T-helper 22 cell (primary cell): ENCODE data around the gene PRTFDC1.
"Not testable (repeated sequence)": the region's sequence is repeated elsewhere in the genome, so short reads cannot be mapped to it uniquely, and the experiment has no call there.

Experiments
- DNase-seq: peaks from one replicate; pipeline ENCODE4 v3.0.0-alpha.2; 2020; ENCODE audit warnings: low read depth

PRTFDC1 gene

DNA sequence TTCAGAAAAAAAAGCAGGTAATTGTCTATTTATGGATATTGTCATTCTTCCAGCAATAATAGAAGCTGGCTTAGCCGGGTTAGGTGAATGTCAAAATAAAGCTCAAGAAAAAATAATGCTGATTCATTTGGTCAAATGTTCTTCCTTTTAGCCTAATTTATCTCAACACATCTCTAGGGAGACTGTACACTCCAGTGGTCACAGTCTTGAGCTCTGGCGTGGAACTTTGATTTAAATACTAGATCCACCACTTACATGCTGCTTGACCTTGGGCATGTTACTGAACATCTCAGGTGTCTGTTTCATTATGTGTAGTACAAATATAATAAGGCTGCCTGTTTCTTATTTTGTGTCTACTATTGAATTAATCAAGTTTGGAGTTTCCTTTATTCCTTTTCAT is 22.0 kb downstream of the PRTFDC1 start:
- no peak for DNase-seq

DNA sequence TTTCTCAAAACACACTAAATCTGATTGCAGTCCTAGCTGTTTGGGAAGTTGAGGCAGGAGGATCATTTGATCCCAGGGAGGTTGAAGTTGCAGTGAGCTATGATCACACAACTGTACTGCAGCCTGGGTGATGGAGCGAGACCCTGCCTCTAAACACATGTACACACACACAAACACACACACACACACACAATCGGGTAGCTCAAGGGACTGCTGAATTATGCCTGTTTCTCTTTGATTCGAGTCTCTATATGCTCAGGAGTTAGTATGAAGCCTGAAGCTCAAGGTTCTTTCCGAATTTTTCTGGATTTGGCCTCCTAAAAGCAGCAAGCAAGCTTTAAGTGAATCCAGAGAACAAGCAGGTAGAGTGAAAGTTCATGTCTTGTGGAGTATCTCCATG is 22.5 kb downstream of the PRTFDC1 start:
- DNase-seq = no peak

DNA sequence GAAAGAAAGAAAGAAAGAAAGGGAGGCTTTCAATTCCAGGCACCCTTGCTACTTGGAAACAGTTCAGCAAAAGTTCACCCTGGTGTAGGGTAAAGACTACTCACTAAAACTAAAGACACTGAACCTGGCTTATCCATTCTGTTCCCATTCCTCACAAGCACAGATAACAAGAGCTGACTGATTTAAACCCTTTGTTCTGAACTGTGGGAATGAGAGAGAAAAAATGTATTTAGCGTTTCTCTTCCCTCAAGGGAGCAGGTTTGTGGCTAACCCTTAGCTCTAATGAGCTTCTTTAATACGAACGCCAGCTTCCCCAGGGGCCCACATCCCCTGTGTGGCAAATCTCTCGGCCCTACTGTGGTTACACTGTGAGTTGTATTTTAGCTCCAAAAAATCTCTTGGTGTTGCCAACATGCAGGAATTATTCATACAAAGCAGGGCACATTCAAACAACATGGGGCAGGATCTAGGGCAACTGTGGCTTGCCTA is 23.3 kb downstream of the PRTFDC1 start:
- no peak for DNase-seq

DNA sequence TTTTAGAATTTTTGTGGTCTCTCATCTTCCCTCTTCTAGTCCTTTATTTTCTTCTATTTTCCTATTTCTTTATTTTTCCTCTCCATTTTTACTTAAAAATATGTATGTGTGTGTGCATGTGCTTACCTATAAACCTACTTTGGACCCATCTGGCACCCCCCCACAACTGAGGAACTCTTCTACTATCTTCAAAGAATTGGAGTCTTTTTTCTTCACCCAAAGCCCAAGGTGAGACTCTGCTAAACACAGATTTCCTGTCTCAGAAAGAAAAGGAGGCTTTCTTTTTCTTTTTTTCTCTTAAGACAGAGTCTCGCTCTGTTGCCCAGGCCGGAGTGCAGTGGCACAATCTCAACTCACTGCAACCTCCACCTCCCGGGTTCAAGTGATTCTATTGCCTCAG is 24.2 kb downstream of the PRTFDC1 start:
- DNase-seq = no peak

DNA sequence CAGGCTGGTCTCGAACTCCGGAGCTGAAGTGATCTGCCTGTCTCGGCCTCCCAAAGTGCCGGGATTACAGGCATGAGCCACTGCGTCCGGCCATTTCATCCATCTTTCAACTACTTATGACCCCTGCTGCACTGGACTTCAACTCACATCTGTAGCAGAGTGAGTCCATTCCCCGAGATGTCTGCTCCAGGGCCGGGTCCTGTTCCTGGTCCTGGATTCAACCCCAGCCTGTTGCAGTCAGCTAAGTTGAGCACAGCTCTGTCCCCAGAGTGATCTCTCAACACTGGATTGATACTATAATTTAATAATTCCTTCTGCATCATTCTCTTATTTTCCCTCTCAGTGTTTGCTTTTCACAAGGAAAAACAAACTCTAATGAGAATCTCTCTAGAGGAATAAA is 25.8 kb downstream of the PRTFDC1 start:
- DNase-seq = no peak

DNA sequence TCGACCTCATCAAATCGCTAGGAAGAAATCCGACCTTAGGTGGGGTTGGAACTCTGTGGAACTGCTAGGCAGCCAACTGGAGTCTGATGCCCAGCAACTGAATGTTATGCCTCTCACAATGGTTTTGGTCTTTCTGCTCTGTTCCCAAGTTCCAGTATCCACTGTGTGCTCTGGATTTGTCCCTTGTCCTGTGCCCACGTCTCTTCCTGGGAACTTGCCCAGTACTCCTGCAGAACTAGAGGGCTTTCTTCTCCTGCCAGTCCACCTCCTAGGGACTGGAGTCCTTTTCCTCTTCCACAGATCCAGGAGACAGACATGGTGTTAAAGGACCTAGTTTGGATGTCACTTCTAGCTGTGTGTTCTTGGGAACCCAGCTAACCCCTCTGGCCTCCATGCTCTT is 26.6 kb downstream of the PRTFDC1 start:
- DNase-seq = no peak

DNA sequence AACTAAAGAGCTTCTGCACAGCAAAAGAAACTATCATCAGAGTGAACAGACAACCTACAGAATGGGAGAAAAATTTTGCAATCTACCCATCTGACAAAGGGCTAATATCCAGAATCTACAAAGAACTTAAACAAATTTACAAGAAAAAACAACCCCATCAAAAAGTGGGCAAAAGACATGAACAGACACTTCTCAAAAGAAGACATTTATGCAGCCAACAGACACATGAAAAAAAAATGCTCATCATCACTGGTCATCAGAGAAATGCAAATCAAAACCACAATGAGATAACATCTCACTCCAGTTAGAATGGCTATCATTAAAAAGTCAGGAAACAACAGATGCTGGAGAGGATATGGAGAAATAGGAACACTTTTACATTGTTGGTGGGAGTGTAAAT is 27.9 kb downstream of the PRTFDC1 start:
- DNase-seq = not testable (repeated sequence)

DNA sequence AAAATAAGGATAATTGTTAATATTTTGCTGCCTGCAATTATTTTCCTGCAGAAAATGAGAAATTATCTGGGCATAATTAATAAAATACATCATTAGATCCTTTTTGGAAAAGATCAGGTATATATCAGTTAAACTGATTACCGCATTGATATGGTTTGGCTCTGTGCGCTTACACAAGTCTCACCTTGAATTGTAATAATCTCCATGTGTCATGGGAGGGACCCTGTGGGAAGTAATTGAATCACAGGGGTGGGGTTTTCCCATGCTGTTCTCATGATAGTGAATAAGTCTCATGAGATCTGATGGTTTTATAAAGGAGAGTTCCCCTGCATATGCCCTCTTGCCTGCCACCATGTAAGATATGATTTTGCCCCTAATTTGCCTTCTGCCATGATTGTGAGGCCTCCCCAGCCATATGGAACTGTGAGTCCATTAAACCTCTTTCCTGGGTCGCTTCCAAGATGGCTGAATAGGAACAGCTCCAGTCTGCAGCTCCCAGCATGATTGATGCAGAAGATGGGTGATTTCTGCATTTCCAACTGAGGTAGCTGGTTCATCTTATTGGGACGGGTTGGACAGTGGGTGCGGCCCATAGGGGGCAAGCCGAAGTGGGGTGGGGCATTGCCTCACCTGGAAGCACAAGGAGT is 30.1 kb downstream of the PRTFDC1 start:
- not testable (repeated sequence) for DNase-seq

DNA sequence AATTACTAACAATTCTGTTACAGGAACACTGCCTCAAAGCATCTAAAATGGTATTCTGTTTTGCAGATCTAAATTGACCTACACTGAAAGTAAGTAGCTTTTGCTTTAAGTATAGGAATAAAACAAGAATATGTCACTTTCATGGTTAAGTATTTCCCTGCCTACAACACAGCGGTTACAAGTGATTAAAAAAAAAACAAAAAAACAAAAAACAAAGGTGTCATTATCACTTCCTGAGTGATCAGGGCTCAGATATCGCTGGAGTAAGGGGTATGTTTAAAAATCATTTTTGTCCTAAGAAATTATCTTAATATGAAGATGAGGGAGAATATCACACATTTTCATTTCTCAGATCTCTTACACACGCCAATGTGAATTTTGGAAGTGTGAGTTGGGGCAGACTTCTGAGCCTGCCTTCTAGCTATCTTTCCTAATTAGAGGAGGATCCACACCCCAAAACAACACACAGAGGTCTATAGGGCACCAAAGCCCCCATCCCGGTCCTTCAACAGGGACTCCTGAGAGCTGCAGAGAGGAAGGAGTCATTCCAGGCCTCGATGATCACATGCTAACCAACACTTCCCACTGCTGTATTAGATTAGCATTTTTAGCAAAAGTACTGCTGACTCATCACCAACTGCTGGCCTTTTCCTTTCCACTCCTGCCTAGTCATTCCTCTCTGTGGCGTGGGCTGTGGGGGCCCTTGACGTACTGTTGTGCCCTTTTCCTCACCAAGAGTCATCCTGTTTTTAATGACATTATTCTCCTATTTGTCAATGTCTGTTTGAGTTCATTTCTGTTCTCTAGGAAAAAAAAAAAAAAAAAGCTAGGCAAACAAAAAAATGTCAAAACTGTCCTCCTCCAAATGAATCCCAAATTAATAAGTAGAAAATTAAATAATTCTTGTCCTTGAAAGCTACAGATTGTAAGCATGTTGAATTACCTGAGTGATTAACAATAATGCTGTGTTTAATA is 31.2 kb downstream of the PRTFDC1 start:
- DNase-seq = no peak

DNA sequence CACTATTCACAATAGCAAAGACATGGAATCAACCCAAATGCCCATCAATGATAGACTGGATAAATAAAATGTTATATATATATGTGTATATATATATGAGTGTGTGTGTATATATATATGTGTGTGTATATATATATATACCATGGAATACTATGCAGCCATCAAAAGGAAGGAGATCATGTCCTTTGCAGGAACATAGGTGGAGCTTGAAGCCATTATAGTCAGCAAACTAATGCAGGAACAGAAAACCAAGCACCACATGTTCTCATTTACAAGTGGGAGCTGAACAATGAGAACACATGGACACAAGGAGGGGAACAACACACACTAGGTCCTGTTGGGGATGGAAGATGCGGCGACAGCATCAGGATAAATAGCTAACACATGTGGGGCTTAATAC is 32.2 kb downstream of the PRTFDC1 start:
- not testable (repeated sequence) for DNase-seq

DNA sequence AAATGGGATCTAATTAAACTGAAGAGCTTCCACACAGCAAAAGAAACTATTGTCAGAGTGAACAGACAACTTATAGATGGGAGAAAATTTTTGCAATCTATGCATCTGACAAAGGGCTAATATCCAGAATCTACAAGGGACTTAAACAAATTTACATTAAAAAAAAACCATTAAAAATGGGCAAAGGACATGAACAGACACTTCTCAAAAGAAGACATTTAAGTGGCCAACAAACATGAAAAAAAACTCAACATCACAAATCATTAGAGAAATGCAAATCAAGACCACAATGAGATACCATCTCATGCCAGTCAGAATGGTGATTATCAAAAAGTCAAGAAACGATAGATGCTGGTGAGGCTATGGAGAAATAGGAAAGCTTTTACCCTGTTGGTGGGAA is 32.8 kb downstream of the PRTFDC1 start:
- DNase-seq = not testable (repeated sequence)

DNA sequence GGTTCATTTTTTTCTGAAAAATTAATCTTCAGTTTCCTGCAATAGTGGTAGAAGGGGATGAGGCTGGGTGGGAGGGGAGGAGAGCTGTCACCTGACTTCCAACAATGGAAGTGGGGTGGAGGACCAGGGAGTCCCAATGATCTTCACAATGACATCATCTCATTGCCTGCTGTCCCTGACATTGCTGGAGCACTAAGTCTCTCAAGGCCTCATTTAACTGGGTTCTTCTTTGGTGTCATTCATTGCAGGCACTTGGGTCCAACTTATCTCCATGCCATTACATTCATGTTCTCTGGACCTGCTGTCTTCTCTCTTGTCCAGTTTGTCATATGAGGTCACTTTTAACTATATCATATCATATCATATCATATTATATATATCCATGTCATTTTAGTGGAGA is 34.4 kb downstream of the PRTFDC1 start:
- no peak for DNase-seq

DNA sequence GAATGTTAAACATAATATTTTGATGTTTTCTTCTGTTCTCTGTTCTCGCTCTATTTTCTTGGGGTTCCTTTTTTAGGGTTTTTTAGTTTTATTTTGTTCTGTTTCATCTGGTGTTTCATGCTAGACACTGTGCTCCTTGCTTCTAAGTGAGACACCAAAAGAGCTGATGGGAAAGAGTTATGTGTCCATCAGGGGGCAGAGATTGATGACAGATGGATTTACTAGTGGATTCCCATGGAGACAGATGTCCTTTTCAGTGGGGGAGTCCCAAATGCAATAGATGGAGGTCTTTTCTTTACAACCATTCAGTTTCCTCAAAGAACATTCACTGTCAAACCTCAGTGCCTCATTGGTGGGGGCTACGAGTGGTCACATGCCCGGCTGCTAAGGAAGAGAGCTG is 34.9 kb downstream of the PRTFDC1 start:
- DNase-seq = no peak

DNA sequence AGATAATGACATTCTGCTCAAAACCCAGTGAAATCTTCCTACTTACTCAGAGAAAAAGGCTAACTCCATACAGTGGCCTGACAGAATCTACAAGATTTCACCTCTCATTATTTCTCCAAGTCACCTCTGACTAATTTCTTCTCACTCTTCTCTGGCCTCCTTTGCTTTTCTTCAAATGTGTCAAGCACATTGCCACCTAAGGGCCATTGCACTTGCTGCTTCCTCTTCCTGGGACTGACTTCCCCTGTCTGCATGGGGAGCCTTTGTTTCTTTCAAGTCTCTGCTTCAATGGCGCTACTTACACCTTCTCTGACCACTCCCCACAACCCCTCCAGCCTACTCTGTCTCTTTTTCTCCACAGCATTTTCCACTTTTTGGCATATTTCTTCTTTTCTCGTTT is 36.0 kb downstream of the PRTFDC1 start:
- no peak for DNase-seq

DNA sequence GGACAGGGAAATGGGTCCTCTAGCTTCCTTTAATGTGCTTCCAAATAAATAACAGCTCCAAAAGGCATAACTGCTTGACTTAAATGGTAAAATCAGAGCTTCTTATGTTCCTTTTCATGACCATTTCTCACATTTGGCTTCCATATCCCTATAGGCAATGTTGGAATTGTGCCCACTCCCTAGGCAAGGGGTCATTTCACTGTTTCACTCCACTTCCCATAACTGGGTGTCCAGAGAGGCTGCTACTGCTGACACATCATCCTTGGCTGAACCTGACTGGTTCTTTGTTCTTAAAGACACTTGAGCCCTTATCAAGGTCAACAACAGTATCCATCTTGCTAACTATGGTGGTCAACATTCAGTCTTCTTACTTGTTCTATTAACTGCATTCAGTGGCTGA is 37.1 kb downstream of the PRTFDC1 start:
- DNase-seq = no peak

DNA sequence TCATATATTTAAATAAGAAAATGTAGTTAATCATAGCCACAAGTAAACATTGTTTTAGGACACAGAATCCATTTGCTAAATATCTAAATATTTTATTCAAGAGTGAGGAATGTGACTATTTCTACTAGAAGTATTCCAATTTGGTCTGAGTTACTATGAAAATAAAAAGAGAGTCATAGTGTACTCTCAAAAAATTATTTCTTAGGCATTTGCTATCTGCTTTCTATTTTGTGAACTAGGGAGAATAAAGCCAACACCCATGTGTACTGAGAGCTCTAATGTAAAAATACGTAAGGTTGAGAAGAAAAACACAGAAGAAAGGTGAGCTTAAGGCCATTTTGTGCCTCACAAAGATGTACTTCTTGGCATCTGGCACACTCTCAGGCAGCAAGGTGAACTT is 38.3 kb downstream of the PRTFDC1 start:
- DNase-seq = no peak

DNA sequence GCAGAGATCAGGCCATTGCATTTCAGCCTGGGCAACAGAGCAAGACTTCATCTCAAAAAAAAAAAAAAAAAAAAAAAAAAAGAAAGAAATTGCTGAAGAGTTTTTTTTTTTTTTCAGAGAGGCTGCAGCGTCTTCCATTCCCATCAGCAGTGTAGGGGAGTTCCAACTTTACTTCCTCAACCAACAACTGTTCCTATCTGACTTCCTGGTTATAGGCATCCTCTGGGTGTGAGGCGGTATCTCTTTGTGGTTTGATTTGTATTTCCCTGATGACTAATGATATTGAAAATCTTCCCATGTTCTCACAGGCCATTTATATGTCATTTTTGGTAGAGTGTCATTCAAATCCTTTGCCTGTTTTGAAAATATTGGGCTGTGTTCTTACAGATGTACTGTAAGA is 40.2 kb downstream of the PRTFDC1 start:
- DNase-seq = no peak

DNA sequence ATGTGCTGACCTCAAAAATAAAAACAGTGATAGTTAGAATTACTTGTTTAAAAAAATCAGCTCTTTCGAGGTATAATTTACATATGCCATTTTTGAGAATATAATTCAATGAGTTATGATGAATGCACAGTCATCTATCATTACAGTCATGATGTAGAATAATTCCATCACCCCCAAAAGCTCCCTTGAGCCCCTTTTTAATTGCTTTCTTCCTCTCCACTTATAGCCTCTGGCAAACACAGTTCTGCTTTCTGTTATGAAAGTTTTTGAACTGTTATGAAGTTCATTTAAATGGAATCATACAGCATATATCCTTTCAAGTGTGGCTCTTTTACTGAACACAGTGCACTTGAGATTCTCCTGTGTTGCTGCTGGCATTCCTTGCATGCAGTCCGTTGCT is 41.4 kb downstream of the PRTFDC1 start:
- DNase-seq = no peak

DNA sequence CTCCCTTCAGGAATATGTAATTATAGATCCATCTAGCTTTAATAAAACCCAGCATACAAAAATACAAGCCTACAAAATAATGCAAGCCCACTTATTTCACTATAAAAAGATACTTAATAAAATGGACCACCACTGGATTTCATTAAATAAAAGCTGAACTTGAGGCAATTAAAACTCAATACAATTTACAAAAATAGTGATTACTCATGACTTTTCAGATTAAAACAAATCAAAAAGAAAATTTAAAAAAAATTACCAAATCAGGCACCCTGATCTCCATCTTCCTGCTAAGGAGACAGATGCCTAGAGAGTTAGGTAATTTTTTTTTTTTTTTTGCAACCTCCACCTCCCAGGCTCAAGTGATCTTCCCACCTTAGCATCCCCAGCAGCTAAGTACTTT is 41.8 kb downstream of the PRTFDC1 start:
- no peak for DNase-seq

DNA sequence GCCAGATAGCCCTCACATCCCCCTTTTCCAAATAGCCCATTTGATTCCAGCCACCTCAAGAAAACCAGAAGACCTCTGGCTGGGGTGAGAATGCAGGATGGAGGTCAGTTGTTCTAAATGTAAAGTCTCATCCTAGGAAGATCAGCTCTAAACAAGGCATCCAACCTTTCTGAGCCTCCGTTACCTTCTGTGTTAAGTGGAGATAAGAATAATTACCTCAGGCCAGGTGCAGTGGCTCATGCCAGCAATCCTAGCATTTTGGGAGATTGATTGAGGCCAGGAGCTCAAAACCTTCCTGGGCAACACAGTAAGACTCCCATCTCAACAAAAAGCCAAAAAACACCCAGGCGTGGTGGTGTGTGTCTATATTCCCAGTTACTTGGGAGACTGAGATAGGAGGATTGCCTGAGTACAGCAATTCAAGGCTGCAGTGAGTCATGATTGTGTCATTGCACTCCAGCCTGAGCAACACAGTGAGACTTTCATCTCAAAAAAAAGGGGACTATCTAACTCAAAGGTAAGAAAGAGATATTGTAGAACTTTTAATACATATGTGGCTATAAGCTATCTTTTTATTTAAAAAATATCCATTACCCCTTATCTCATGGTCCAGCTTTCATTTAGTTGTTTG is 43.5 kb downstream of the PRTFDC1 start:
- DNase-seq = no peak

DNA sequence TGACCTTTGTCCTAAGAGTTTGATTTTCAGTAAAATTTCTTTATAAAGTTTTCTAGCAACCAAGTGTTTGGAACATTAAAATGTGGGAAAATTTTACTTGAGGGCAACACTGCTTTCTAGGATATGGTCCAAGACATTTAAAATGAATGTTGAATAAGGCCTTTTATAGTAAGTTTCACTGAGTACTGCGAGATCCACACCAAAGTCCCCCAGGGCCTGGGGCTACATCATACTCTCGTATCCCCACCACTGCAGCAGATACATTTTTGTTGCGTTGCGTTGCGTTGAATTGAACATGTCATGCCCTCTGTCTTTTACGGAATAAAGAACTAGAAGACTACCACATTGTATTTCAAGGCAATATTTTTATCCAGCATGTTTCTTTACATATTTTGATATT is 44.5 kb downstream of the PRTFDC1 start:
- DNase-seq = no peak

DNA sequence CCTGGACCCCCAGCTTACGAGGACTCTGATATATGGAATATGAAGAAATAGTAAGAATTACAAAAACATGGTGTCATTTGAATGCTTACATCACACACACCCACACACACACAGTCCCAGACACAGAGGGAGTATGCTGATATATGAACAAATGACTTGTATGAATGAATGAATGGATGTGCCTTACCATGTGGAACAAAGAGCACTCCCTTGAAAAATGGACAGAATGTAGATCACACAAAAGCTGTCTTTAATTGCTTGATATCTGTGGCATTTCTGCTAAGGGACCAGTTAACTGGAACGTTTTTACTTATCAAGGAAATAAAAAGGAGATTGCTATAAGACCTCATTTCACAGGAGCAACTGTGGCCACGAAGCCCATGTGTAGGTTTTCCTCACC is 46.0 kb downstream of the PRTFDC1 start:
- DNase-seq = no peak

DNA sequence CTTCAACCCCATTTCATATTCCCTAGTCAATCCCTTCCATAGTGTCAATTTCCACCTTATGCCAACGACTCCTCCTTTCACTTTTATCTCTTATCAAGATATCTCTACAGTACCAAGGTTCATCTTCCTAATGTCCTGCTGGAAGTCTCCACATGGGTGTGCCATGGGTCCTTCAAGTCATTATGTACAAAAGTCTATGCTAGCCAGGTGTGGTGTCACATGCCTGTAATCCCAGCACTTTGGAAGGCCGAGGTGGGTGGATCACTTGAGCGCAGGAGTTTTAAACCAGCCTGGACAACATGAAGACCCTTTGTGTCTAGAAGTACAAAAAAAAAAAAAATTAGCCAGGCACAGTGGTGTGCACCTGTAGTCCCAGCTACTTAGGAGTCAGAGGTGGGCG is 47.6 kb downstream of the PRTFDC1 start:
- DNase-seq = no peak
